ENCODE results near the gene SETD2.
"Not testable (repeated sequence)": the region's sequence is repeated elsewhere in the genome, so short reads cannot be mapped to it uniquely, and the experiment has no call there.

GRCh38 chr3:47119387-47119786 lies 44.5 kb downstream of the SETD2 start:
- not testable (repeated sequence) for TF ChIP-seq CTCF (conservative IDR thresholded peaks at IDR 0.05; ENCODE audit: low read length); EZH2phosphoT487 (IDR thresholded peaks at IDR 0.05; ENCODE audit: borderline replicate concordance, low read depth, low read length)
